Endodermal cell (in vitro differentiated cells): ENCODE results near the gene UMODL1. TPM values are rescaled to one million over a fixed set of nuclear protein-coding genes. Genes with fewer than 3 reads are reported as not detected.

Experiments
- DNase-seq: peaks from one replicate; pipeline ENCODE4 v3.0.0-alpha.2; 2017
- H3K27ac ChIP-seq: 2 replicates; pipeline ENCODE4 v1.5.1; 2013; ENCODE audit warnings: mild to moderate bottlenecking, low read depth, low read length, moderate library complexity
- H3K27me3 ChIP-seq: 2 replicates; pipeline ENCODE4 v1.6.1; 2013; ENCODE audit warnings: mild to moderate bottlenecking, low read length, moderate library complexity; ENCODE audit not compliant: insufficient read depth, control insufficient read depth, poor library complexity, severe bottlenecking
- H3K36me3 ChIP-seq: 2 replicates; pipeline ENCODE4 v1.7.0; 2013; ENCODE audit warnings: mild to moderate bottlenecking, low read length, moderate library complexity; ENCODE audit not compliant: control insufficient read depth, insufficient read depth
- H3K4me1 ChIP-seq: one replicate; pipeline ENCODE4 v1.7.0; 2013; ENCODE audit warnings: low read length; ENCODE audit not compliant: control insufficient read depth, insufficient read depth
- H3K4me3 ChIP-seq: 2 replicates; pipeline ENCODE4 v1.5.1; 2013; ENCODE audit warnings: mild to moderate bottlenecking, low read length, moderate library complexity
- H3K9ac ChIP-seq: 2 replicates; pipeline ENCODE4 v1.6.1; 2013; ENCODE audit warnings: mild to moderate bottlenecking, low read length, moderate library complexity; ENCODE audit not compliant: poor library complexity, severe bottlenecking; ENCODE audit errors: extremely low read depth
- H3K9me3 ChIP-seq: 2 replicates; pipeline ENCODE4 v1.6.1; 2013; ENCODE audit warnings: mild to moderate bottlenecking, low read length, moderate library complexity; ENCODE audit not compliant: control insufficient read depth
- H3K27ac Mint-ChIP-seq: 2 replicates; pipeline ENCODE4 v1.8.0; 2020; ENCODE audit warnings: mixed read lengths
- H3K27me3 Mint-ChIP-seq: 2 replicates; pipeline ENCODE4 v1.8.0; 2021; ENCODE audit warnings: mild to moderate bottlenecking, mixed read lengths; ENCODE audit not compliant: insufficient read depth
- H3K36me3 Mint-ChIP-seq: 2 replicates; pipeline ENCODE4 v1.8.0; 2020; ENCODE audit warnings: low read depth, mixed read lengths
- H3K4me1 Mint-ChIP-seq: 2 replicates; pipeline ENCODE4 v1.8.0; 2020; ENCODE audit warnings: mixed read lengths
- H3K4me3 Mint-ChIP-seq: 2 replicates; pipeline ENCODE4 v1.8.0; 2020; ENCODE audit warnings: mild to moderate bottlenecking, moderate library complexity, mixed read lengths
- H3K9me3 Mint-ChIP-seq: 2 replicates; pipeline ENCODE4 v1.8.0; 2020; ENCODE audit warnings: mild to moderate bottlenecking, mixed read lengths
- WGBS, 2 experiments: methylation state at CpG; one replicate each; pipeline versions ENCODE4 v1.1.5 to v1.1.7; 2013; ENCODE audit warnings: missing lambda C conversion rate in 2 of 2, mixed read lengths in 1 of 2; ENCODE audit not compliant: insufficient coverage in 1 of 2, insufficient read length in 1 of 2; 5-methylcytosine and 5-hydroxymethylcytosine counted together
- total RNA-seq, 2 donors: library from RNA; stranded (reverse); fragmentation: NEBNext Ultra II Directional in 1 of 2; extraction: Animal tissue kit (Norgen Biotek cat#: 25700) in 1 of 2; gene quantifications; 2 replicates in 1 of 2; 3 replicates in 1 of 2; pipeline ENCODE4 v1.2.1, GENCODE V29; 2021
- TF ChIP-seq, protein P1 (sequence below): fragments of 200-600 bp; sonication (generic); conservative IDR thresholded peaks from 2 replicates; pipeline ENCODE4 v1.5.0; 2021; ENCODE audit warnings: antibody characterized with exemption, mild to moderate bottlenecking

The UMODL1 gene
- total RNA-seq, 2 donors from 2014 or later, result 0.24 to 0.49 TPM

GRCh38 chr21:42162831-42163510 is 91.9 kb downstream of the UMODL1 start:
- Histone ChIP-seq H3K9ac (no peak overlapping the region), H3K9me3 (no peaks in the 10 kb centered on the region), H3K4me3 (no peak overlapping the region), H3K36me3 (no peaks in the 10 kb centered on the region), H3K4me1 (no peaks in the 10 kb centered on the region), H3K27ac (no peak overlapping the region), H3K27me3 (no peaks in the 10 kb centered on the region)
- DNase-seq, result peak; percentile 44
- Mint-ChIP-seq H3K4me1 (peaks cover 4% of the 10 kb centered on the region), H3K9me3 (no peaks in the 10 kb centered on the region), H3K36me3 (no peaks in the 10 kb centered on the region), H3K27me3 (no peaks in the 10 kb centered on the region), H3K27ac (no peak overlapping the region), H3K4me3 (no peak overlapping the region)
- WGBS, 2 experiments, result 86% methylated on average over 4 to 9 of the region's 9 CpGs
- TF ChIP-seq, protein P1, sequence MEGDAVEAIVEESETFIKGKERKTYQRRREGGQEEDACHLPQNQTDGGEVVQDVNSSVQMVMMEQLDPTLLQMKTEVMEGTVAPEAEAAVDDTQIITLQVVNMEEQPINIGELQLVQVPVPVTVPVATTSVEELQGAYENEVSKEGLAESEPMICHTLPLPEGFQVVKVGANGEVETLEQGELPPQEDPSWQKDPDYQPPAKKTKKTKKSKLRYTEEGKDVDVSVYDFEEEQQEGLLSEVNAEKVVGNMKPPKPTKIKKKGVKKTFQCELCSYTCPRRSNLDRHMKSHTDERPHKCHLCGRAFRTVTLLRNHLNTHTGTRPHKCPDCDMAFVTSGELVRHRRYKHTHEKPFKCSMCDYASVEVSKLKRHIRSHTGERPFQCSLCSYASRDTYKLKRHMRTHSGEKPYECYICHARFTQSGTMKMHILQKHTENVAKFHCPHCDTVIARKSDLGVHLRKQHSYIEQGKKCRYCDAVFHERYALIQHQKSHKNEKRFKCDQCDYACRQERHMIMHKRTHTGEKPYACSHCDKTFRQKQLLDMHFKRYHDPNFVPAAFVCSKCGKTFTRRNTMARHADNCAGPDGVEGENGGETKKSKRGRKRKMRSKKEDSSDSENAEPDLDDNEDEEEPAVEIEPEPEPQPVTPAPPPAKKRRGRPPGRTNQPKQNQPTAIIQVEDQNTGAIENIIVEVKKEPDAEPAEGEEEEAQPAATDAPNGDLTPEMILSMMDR, result no peak

- no peak for DNase-seq
These were observed 92.4 kb downstream of the UMODL1 start for GRCh38 chr21:42163511-42163863.

GRCh38 chr21:42164064-42164789 is 93.1 kb downstream of the UMODL1 start:
- Histone ChIP-seq H3K27me3 (no peaks in the 10 kb centered on the region), H3K9ac (no peak overlapping the region), H3K4me1 (no peaks in the 10 kb centered on the region), H3K4me3 (no peak overlapping the region), H3K36me3 (no peaks in the 10 kb centered on the region), H3K27ac (no peak overlapping the region), H3K9me3 (no peaks in the 10 kb centered on the region)
- WGBS, 2 experiments, result 70 to 82% methylated on average over 4 to 7 of the region's 7 CpGs
- TF ChIP-seq, protein P1, result peak; percentile 75
- peak; percentile 83 for DNase-seq
- H3K36me3 Mint-ChIP-seq, result no peaks in the 10 kb centered on the region
- no peaks in the 10 kb centered on the region for H3K9me3 Mint-ChIP-seq
- no peak overlapping the region for H3K27ac Mint-ChIP-seq
- no peaks in the 10 kb centered on the region for H3K27me3 Mint-ChIP-seq
- H3K4me3 Mint-ChIP-seq, result no peak overlapping the region
- H3K4me1 Mint-ChIP-seq, result peaks cover 4% of the 10 kb centered on the region

More at GRCh38 chr21:42163511-42163863, 92.4 kb downstream of the UMODL1 start:
- H3K36me3 Mint-ChIP-seq, result no peaks in the 10 kb centered on the region
- TF ChIP-seq, protein P1, result no peak
- Histone ChIP-seq H3K36me3 (no peaks in the 10 kb centered on the region), H3K27me3 (no peaks in the 10 kb centered on the region), H3K4me3 (no peak overlapping the region), H3K4me1 (no peaks in the 10 kb centered on the region), H3K9me3 (no peaks in the 10 kb centered on the region), H3K27ac (no peak overlapping the region), H3K9ac (no peak overlapping the region)
- no peaks in the 10 kb centered on the region for H3K9me3 Mint-ChIP-seq
- peaks cover 4% of the 10 kb centered on the region for H3K4me1 Mint-ChIP-seq
- WGBS, 2 experiments, result 90 to 100% methylated on average over 3 to 10 of the region's 10 CpGs
- no peak overlapping the region for H3K27ac Mint-ChIP-seq
- H3K27me3 Mint-ChIP-seq, result no peaks in the 10 kb centered on the region
- H3K4me3 Mint-ChIP-seq, result no peak overlapping the region
